Caco-2 (cell line): ENCODE results near the gene UBQLN4. TPM values are rescaled to one million over a fixed set of nuclear protein-coding genes. Genes with fewer than 3 reads are reported as not detected.
A peak's percentile ranks its signal among the peaks of the same experiment; 100 is the strongest.

Experiments
- BruUV-seq: library from RNA; stranded (reverse); fragments of 400-500 nt; replicated peaks from 2 replicates; lab custom pipeline; 2021; lab: Mats Ljungman, UMichigan
- CTCF ChIA-PET: fragments of 300-600 bp; sonication (Branson Sonifier 250); formaldehyde crosslinking; loops from one replicate; lab custom pipeline; 2022; ENCODE audit warnings: antibody characterized with exemption; lab: Charles Lee
- POLR2A ChIA-PET: fragments of 300-600 bp; sonication (Branson Sonifier 250); formaldehyde crosslinking; loops from one replicate; lab custom pipeline; 2022; ENCODE audit warnings: antibody characterized with exemption; lab: Charles Lee
- DNase-seq, 2 experiments: peaks; one replicate each; pipeline versions ENCODE4 v3.0.0 to v3.0.0-alpha.2; 2020 to 2022
- H3K27me3 ChIP-seq: replicated peaks from 2 replicates; pipeline ENCODE4 v1.6.0; 2011; ENCODE audit warnings: low read length; ENCODE audit not compliant: control insufficient read depth, insufficient read depth
- H3K36me3 ChIP-seq: 2 replicates; pipeline ENCODE4 v1.5.1; 2011; ENCODE audit warnings: low read length; ENCODE audit not compliant: control insufficient read depth, insufficient read depth
- H3K4me1 ChIP-seq: fragments of 250-450 bp; sonication (Bioruptor Pico); 2 replicates; pipeline ENCODE4 v1.5.1; 2020; ENCODE audit warnings: mild to moderate bottlenecking
- H3K4me3 ChIP-seq: 2 replicates; pipeline ENCODE4 v1.5.1; 2011; ENCODE audit warnings: low read depth, mild to moderate bottlenecking, control low read depth, low read length
- H3K9me3 ChIP-seq: fragments of 250-450 bp; sonication (Bioruptor Pico); 2 replicates; pipeline ENCODE4 v1.5.1; 2020; ENCODE audit warnings: mild to moderate bottlenecking, moderate library complexity
- H3K27ac Mint-ChIP-seq: one replicate; pipeline ENCODE4 v1.8.0; 2022; ENCODE audit warnings: mixed read lengths; ENCODE audit not compliant: unreplicated experiment
- H3K27me3 Mint-ChIP-seq: one replicate; pipeline ENCODE4 v1.8.0; 2022; ENCODE audit warnings: mixed read lengths; ENCODE audit not compliant: insufficient read depth, unreplicated experiment
- H3K36me3 Mint-ChIP-seq: one replicate; pipeline ENCODE4 v1.8.0; 2022; ENCODE audit warnings: mild to moderate bottlenecking, mixed read lengths; ENCODE audit not compliant: insufficient read depth, unreplicated experiment
- H3K4me1 Mint-ChIP-seq: one replicate; pipeline ENCODE4 v1.8.0; 2022; ENCODE audit warnings: low read depth, mixed read lengths; ENCODE audit not compliant: unreplicated experiment
- H3K4me3 Mint-ChIP-seq: one replicate; pipeline ENCODE4 v1.8.0; 2022; ENCODE audit warnings: mild to moderate bottlenecking, moderate library complexity, mixed read lengths; ENCODE audit not compliant: unreplicated experiment
- H3K9me3 Mint-ChIP-seq: one replicate; pipeline ENCODE4 v1.8.0; 2022; ENCODE audit warnings: mixed read lengths; ENCODE audit not compliant: unreplicated experiment
- CTCF ChIP-seq, 2 experiments: fragments of 200-600 bp in 1 of 2; IDR thresholded peaks; 1 replicate in 1 of 2; 2 replicates in 1 of 2; pipeline versions ENCODE4 v1.5.1 to v1.8.0; 2011 to 2022; ENCODE audit warnings: antibody characterized with exemption in 1 of 2, control low read depth in 1 of 2, inconsistent platforms in 1 of 2, low read depth in 1 of 2, low read length in 1 of 2, mild to moderate bottlenecking in 1 of 2, moderate library complexity in 1 of 2; ENCODE audit not compliant: insufficient read depth in 1 of 2, severe bottlenecking in 1 of 2, unreplicated experiment in 1 of 2
- intact Hi-C: fragments of 100-400 bp; cut with micrococcal nuclease; formaldehyde crosslinking; loops from one replicate; pipeline ENCODE4 v1.10.0; 2022; ENCODE audit not compliant: unreplicated experiment
- total RNA-seq: library from RNA; stranded (reverse); gene quantifications from 2 replicates; pipeline ENCODE4 v1.2.3, GENCODE V29; 2022

Gene UBQLN4
- total RNA-seq, 1 experiment from 2014 or later, result 60.9 TPM

GRCh38 chr1:156098784-156099183, 45.2 kb upstream of the UBQLN4 start:
- Histone ChIP-seq H3K36me3 (no peaks in the 10 kb centered on the region; the same call in 1 of the 2 replicates), H3K4me1 (peaks cover 32% of the 10 kb centered on the region), H3K9me3 (no peaks in the 10 kb centered on the region), H3K27me3 (no peaks in the 10 kb centered on the region), H3K4me3 (no peak overlapping the region)
- POLR2A ChIA-PET, result interaction anchor here (0.9 kb wide), 1 partner anchor 15 kb away, joined by 3 read pairs; no protein-coding TSS in a partner anchor
- no peaks in the 10 kb centered on the region for H3K9me3 Mint-ChIP-seq
- intact Hi-C loops, result no loop called here
- peaks cover 14% of the 10 kb centered on the region for H3K36me3 Mint-ChIP-seq
- no TSS peak for BruUV-seq
- no peaks in the 10 kb centered on the region for H3K27me3 Mint-ChIP-seq
- CTCF ChIA-PET, result interaction anchor here (1.4 to 10.1 kb wide), 4 partner anchors 17 to 31 kb away, joined by 3 to 115 read pairs (median 17); no protein-coding TSS in a partner anchor
- no peak overlapping the region for H3K27ac Mint-ChIP-seq
- no peak overlapping the region for H3K4me3 Mint-ChIP-seq
- DNase-seq, result no peak
- H3K4me1 Mint-ChIP-seq, result peaks cover 49% of the 10 kb centered on the region
- no peak for TF ChIP-seq CTCF (IDR thresholded peaks at IDR 0.05; ENCODE audit: insufficient read depth in 1 of 2, low read depth in 1 of 2, low read length in 1 of 2, severe bottlenecking in 1 of 2, unreplicated experiment in 1 of 2)

- ChIA-PET CTCF (interaction anchor here (1.4 to 10.1 kb wide), 3 partner anchors 20 to 33 kb away, joined by 3 to 115 read pairs (median 31); no protein-coding TSS in a partner anchor), POLR2A (no interaction called here)
- TF ChIP-seq CTCF (IDR thresholded peaks at IDR 0.05; ENCODE audit: insufficient read depth in 1 of 2, low read depth in 1 of 2, low read length in 1 of 2, severe bottlenecking in 1 of 2, unreplicated experiment in 1 of 2), result no peak
- intact Hi-C loops, result loop anchor here (2.0 kb wide), 1 partner anchor 127 kb away; no protein-coding TSS in a partner anchor
- peaks cover 38% of the 10 kb centered on the region for H3K4me1 Mint-ChIP-seq
- Histone ChIP-seq H3K36me3 (no peaks in the 10 kb centered on the region; the same call in 1 of the 2 replicates), H3K4me3 (no peak overlapping the region), H3K27me3 (no peaks in the 10 kb centered on the region), H3K9me3 (no peaks in the 10 kb centered on the region), H3K4me1 (peaks cover 27% of the 10 kb centered on the region)
- H3K9me3 Mint-ChIP-seq, result no peaks in the 10 kb centered on the region
- BruUV-seq, result no TSS peak
- no peak overlapping the region for H3K4me3 Mint-ChIP-seq
- DNase-seq, result no peak
- peak overlapping the region; percentile 96 for H3K27ac Mint-ChIP-seq
- H3K27me3 Mint-ChIP-seq, result no peaks in the 10 kb centered on the region
- H3K36me3 Mint-ChIP-seq, result peaks cover 7% of the 10 kb centered on the region
Measured at GRCh38 chr1:156097499-156098178, 44.0 kb upstream of the UBQLN4 start.

GRCh38 chr1:156096640-156097391, 43.2 kb upstream of the UBQLN4 start:
- intact Hi-C loops, result loop anchor here (1.0 to 2.0 kb wide), 2 partner anchors 33 to 128 kb away; no protein-coding TSS in a partner anchor
- Histone ChIP-seq H3K27me3 (no peaks in the 10 kb centered on the region), H3K36me3 (no peaks in the 10 kb centered on the region; the same call in 1 of the 2 replicates), H3K9me3 (no peaks in the 10 kb centered on the region), H3K4me3 (no peak overlapping the region), H3K4me1 (peaks cover 27% of the 10 kb centered on the region)
- peaks cover 7% of the 10 kb centered on the region for H3K36me3 Mint-ChIP-seq
- peaks cover 35% of the 10 kb centered on the region for H3K4me1 Mint-ChIP-seq
- peak; percentile 91 to 96 for TF ChIP-seq CTCF (IDR thresholded peaks at IDR 0.05; ENCODE audit: insufficient read depth in 1 of 2, low read depth in 1 of 2, low read length in 1 of 2, severe bottlenecking in 1 of 2, unreplicated experiment in 1 of 2)
- ChIA-PET CTCF (interaction anchor here (0.6 to 10.1 kb wide), 9 partner anchors 14 to 137 kb away, joined by 3 to 115 read pairs (median 4); partner anchors contain the start of genes LMNA and MEX3A), POLR2A (interaction anchor here (1.4 kb wide), 1 partner anchor 33 kb away, joined by 4 read pairs; no protein-coding TSS in a partner anchor)
- peak overlapping the region; percentile 96 for H3K27ac Mint-ChIP-seq
- peak; percentile 90 to 92 for DNase-seq
- H3K4me3 Mint-ChIP-seq, result no peak overlapping the region
- no peaks in the 10 kb centered on the region for H3K9me3 Mint-ChIP-seq
- no TSS peak for BruUV-seq
- no peaks in the 10 kb centered on the region for H3K27me3 Mint-ChIP-seq
